HepG2 (cell line): ENCODE results near the gene TPRN. TPM values are rescaled to one million over a fixed set of nuclear protein-coding genes. Genes with fewer than 3 reads are reported as not detected.

ENCODE experiments used
- ATF7 ChIP-seq, 2 experiments: fragments of 450-650 bp in 1 of 2; sonication (generic) in 1 of 2; formaldehyde crosslinking in 1 of 2; IDR thresholded peaks; 2 replicates each; pipeline versions ENCODE4 v1.4.0 to v1.6.1; 2016 to 2020; ENCODE audit warnings: antibody characterized with exemption in 1 of 2, mild to moderate bottlenecking in 1 of 2, missing genetic modification reagents in 1 of 2
- CCAR2 ChIP-seq: fragments of 200-400 bp; formaldehyde crosslinking; optimal IDR thresholded peaks from 2 replicates; pipeline ENCODE3; 2018; ENCODE audit warnings: low read depth, mild to moderate bottlenecking, low read length, moderate library complexity
- MTA1 ChIP-seq: sonication (generic); formaldehyde crosslinking; IDR thresholded peaks from 2 replicates; pipeline ENCODE4 v1.4.0; 2020; ENCODE audit warnings: missing genetic modification reagents, mild to moderate bottlenecking, borderline replicate concordance
- SP5 ChIP-seq: IDR thresholded peaks from 2 replicates; pipeline ENCODE4 v1.6.1; 2016; ENCODE audit warnings: low read depth, borderline replicate concordance
- SRSF1 ChIP-seq: fragments of 200-400 bp; formaldehyde crosslinking; optimal IDR thresholded peaks from 2 replicates; pipeline ENCODE3; 2017; ENCODE audit warnings: mild to moderate bottlenecking, low read depth, low read length, moderate library complexity
- ZBTB38 ChIP-seq: sonication (generic); formaldehyde crosslinking; IDR thresholded peaks from 2 replicates; pipeline ENCODE4 v1.5.1; 2020; ENCODE audit warnings: mild to moderate bottlenecking, missing genetic modification reagents
- ZFP37 ChIP-seq: sonication (generic); formaldehyde crosslinking; IDR thresholded peaks from 2 replicates; pipeline ENCODE4 v1.4.0; 2020; ENCODE audit warnings: missing genetic modification reagents, borderline replicate concordance
- ZNF234 ChIP-seq: sonication (generic); formaldehyde crosslinking; conservative IDR thresholded peaks from 2 replicates; pipeline ENCODE4 v1.5.1; 2020; ENCODE audit warnings: mild to moderate bottlenecking, missing genetic modification reagents
- ZNF317 ChIP-seq: sonication (generic); formaldehyde crosslinking; IDR thresholded peaks from 2 replicates; pipeline ENCODE4 v1.5.0; 2020; ENCODE audit warnings: mild to moderate bottlenecking, missing genetic modification reagents
- ZNF331 ChIP-seq: sonication (generic); formaldehyde crosslinking; IDR thresholded peaks from 2 replicates; pipeline ENCODE4 v1.4.0; 2020; ENCODE audit warnings: missing genetic modification reagents
- ZNF839 ChIP-seq: sonication (generic); formaldehyde crosslinking; IDR thresholded peaks from 2 replicates; pipeline ENCODE4 v1.4.0; 2020; ENCODE audit warnings: missing genetic modification reagents, mild to moderate bottlenecking, borderline replicate concordance
- ZSCAN31 ChIP-seq: sonication (generic); formaldehyde crosslinking; IDR thresholded peaks from 2 replicates; pipeline ENCODE4 v1.5.0; 2020; ENCODE audit warnings: low read depth, mild to moderate bottlenecking, missing genetic modification reagents
- polyA plus RNA-seq, 8 experiments: library from polyadenylated mRNA; depleted of rRNA in 3 of 8; stranded (reverse) in 7 of 8; unstranded in 1 of 8; fragments of >200 nt; fragmentation: Illumina TruSeq in 4 of 8; extraction: Trizol in 4 of 8; gene quantifications; 2 replicates each; pipeline versions ENCODE4 v1.2.1 to v1.2.3, GENCODE V29; 2011 to 2016; ENCODE audit warnings: low read depth in 4 of 8, missing spikeins in 1 of 8, mixed read lengths in 1 of 8; ENCODE audit not compliant: insufficient read depth in 1 of 8
- total RNA-seq, 5 experiments: library from RNA; depleted of rRNA; stranded (reverse); fragments of >200 nt; fragmentation: Illumina TruSeq; extraction: Trizol; gene quantifications; 2 replicates each; pipeline ENCODE4 v1.2.3, GENCODE V29; 2016; ENCODE audit warnings: low read depth in 1 of 5
- TF ChIP-seq, protein P1 (sequence below): sonication (generic); formaldehyde crosslinking; IDR thresholded peaks from 2 replicates; pipeline ENCODE4 v1.4.0; 2020; ENCODE audit warnings: mild to moderate bottlenecking, missing genetic modification reagents
- TF ChIP-seq, protein P2 (sequence below): sonication (generic); formaldehyde crosslinking; IDR thresholded peaks from 2 replicates; pipeline ENCODE4 v1.4.0; 2020; ENCODE audit warnings: missing genetic modification reagents
- TF ChIP-seq, protein P3 (sequence below): sonication (generic); formaldehyde crosslinking; IDR thresholded peaks from 2 replicates; pipeline ENCODE4 v1.4.0; 2020; ENCODE audit warnings: missing genetic modification reagents, mild to moderate bottlenecking, borderline replicate concordance
- TF ChIP-seq, protein P4 (sequence below): sonication (generic); formaldehyde crosslinking; IDR thresholded peaks from 2 replicates; pipeline ENCODE4 v1.5.1; 2020; ENCODE audit warnings: mild to moderate bottlenecking, missing genetic modification reagents
- TF ChIP-seq, protein P5 (sequence below): sonication (generic); formaldehyde crosslinking; IDR thresholded peaks from 2 replicates; pipeline ENCODE4 v1.4.0; 2020; ENCODE audit warnings: low read depth, mild to moderate bottlenecking, missing genetic modification reagents

Gene TPRN
- total and polyA plus RNA-seq, 2 of the 13 experiments (the other 11 are each of a cell fraction or from before 2014, with no cell fraction given) = 10.1 to 19.2 TPM

DNA sequence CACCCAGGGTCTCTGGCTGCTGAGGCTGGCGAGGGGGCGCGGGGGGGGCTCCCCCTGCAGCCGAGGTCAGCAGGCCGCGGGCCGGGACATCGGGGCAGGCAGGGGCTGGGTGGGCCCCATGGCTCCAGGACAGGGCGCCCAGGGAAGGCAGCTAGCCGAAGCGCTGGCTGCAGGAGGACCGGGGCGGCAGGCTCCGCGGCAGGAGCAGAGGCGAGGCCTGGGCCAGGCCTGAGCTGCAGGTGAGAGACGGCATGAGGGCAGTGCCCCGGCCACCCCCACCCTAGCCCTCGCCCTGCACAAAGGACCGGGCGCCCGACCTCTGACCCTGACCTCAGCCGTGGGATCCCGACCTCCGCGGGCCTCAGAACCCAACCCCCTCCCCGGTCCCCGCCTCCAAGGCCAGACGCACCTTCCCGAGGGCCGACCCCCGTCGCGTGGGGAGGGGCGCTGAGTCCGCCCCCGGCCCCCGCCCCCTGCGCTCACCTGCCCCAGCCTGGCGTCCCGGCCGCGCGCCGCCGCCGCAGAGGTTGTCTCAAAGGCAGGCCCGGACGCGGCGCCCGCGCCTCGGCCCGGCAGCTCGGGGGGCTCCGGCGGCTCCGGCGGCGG is 21.1 kb upstream of the TPRN start (continued):
- TF ChIP-seq SP5 (CRISPR knock-in tag) = peak; percentile 72
- TF ChIP-seq ZFP37 = no peak
- TF ChIP-seq, protein P1, sequence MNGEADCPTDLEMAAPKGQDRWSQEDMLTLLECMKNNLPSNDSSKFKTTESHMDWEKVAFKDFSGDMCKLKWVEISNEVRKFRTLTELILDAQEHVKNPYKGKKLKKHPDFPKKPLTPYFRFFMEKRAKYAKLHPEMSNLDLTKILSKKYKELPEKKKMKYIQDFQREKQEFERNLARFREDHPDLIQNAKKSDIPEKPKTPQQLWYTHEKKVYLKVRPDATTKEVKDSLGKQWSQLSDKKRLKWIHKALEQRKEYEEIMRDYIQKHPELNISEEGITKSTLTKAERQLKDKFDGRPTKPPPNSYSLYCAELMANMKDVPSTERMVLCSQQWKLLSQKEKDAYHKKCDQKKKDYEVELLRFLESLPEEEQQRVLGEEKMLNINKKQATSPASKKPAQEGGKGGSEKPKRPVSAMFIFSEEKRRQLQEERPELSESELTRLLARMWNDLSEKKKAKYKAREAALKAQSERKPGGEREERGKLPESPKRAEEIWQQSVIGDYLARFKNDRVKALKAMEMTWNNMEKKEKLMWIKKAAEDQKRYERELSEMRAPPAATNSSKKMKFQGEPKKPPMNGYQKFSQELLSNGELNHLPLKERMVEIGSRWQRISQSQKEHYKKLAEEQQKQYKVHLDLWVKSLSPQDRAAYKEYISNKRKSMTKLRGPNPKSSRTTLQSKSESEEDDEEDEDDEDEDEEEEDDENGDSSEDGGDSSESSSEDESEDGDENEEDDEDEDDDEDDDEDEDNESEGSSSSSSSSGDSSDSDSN (CRISPR knock-in tag) = peak; percentile 45; the same call in 1 of the 2 replicates
- TF ChIP-seq, protein P2, sequence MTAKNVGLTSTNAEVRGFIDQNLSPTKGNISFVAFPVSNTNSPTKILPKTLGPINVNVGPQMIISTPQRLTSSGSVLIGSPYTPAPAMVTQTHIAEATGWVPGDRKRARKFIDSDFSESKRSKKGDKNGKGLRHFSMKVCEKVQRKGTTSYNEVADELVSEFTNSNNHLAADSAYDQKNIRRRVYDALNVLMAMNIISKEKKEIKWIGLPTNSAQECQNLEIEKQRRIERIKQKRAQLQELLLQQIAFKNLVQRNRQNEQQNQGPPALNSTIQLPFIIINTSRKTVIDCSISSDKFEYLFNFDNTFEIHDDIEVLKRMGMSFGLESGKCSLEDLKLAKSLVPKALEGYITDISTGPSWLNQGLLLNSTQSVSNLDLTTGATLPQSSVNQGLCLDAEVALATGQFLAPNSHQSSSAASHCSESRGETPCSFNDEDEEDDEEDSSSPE (CRISPR knock-in tag) = no peak
- TF ChIP-seq, protein P3, sequence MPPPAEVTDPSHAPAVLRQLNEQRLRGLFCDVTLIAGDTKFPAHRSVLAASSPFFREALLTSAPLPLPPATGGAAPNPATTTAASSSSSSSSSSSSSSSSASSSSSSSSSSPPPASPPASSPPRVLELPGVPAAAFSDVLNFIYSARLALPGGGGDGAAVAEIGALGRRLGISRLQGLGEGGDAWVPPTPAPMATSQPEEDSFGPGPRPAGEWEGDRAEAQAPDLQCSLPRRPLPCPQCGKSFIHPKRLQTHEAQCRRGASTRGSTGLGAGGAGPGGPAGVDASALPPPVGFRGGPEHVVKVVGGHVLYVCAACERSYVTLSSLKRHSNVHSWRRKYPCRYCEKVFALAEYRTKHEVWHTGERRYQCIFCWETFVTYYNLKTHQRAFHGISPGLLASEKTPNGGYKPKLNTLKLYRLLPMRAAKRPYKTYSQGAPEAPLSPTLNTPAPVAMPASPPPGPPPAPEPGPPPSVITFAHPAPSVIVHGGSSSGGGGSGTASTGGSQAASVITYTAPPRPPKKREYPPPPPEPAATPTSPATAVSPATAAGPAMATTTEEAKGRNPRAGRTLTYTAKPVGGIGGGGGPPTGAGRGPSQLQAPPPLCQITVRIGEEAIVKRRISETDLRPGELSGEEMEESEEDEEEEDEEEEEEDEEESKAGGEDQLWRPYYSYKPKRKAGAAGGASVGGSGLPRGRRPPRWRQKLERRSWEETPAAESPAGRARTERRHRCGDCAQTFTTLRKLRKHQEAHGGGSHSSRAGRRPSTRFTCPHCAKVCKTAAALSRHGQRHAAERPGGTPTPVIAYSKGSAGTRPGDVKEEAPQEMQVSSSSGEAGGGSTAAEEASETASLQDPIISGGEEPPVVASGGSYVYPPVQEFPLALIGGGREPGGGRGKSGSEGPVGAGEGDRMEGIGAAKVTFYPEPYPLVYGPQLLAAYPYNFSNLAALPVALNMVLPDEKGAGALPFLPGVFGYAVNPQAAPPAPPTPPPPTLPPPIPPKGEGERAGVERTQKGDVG = no peak
- no peak for TF ChIP-seq ZNF317 (CRISPR knock-in tag)
- TF ChIP-seq SRSF1 = peak; percentile 50
- no peak for TF ChIP-seq ATF7 (IDR thresholded peaks at IDR 0.05)
- no peak for TF ChIP-seq ATF7 (CRISPR knock-in tag; IDR thresholded peaks at IDR 0.05)
- TF ChIP-seq CCAR2 = no peak
- TF ChIP-seq ZNF234 (CRISPR knock-in tag) = no peak
- TF ChIP-seq, protein P4, sequence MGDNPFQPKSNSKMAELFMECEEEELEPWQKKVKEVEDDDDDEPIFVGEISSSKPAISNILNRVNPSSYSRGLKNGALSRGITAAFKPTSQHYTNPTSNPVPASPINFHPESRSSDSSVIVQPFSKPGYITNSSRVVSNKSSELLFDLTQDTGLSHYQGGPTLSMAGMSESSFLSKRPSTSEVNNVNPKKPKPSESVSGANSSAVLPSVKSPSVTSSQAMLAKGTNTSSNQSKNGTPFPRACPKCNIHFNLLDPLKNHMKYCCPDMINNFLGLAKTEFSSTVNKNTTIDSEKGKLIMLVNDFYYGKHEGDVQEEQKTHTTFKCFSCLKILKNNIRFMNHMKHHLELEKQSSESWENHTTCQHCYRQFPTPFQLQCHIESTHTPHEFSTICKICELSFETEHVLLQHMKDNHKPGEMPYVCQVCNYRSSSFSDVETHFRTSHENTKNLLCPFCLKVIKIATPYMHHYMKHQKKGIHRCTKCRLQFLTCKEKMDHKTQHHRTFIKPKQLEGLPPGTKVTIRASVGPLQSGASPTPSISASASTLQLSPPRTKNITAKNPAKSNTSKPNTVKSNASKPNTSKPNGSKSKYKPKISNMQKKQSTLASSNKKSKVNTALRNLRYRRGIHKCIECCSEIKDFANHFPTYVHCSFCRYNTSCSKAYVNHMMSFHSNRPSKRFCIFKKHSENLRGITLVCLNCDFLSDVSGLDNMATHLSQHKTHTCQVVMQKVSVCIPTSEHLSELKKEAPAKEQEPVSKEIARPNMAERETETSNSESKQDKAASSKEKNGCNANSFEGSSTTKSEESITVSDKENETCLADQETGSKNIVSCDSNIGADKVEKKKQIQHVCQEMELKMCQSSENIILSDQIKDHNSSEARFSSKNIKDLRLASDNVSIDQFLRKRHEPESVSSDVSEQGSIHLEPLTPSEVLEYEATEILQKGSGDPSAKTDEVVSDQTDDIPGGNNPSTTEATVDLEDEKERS = no peak
- TF ChIP-seq, protein P5, sequence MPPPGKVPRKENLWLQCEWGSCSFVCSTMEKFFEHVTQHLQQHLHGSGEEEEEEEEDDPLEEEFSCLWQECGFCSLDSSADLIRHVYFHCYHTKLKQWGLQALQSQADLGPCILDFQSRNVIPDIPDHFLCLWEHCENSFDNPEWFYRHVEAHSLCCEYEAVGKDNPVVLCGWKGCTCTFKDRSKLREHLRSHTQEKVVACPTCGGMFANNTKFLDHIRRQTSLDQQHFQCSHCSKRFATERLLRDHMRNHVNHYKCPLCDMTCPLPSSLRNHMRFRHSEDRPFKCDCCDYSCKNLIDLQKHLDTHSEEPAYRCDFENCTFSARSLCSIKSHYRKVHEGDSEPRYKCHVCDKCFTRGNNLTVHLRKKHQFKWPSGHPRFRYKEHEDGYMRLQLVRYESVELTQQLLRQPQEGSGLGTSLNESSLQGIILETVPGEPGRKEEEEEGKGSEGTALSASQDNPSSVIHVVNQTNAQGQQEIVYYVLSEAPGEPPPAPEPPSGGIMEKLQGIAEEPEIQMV (CRISPR knock-in tag) = no peak
- TF ChIP-seq ZNF331 (CRISPR knock-in tag) = no peak
- no peak for TF ChIP-seq ZSCAN31 (CRISPR knock-in tag)
- peak; percentile 78; the same call in 1 of the 2 replicates for TF ChIP-seq MTA1 (CRISPR knock-in tag)
- TF ChIP-seq ZNF839 (CRISPR knock-in tag) = no peak
- peak; percentile 58; the same call in 1 of the 2 replicates for TF ChIP-seq ZBTB38
